SJSA1 (cell line): Measurements from ENCODE around the gene KCNC2. TPM values are rescaled to one million over a fixed set of nuclear protein-coding genes. Genes with fewer than 3 reads are reported as not detected.
A peak's percentile ranks its signal among the peaks of the same experiment; 100 is the strongest.
"Not testable (repeated sequence)": the region's sequence is repeated elsewhere in the genome, so short reads cannot be mapped to it uniquely, and the experiment has no call there.

Experiments
- DNase-seq, 2 experiments: peaks; one replicate each; pipeline ENCODE4 v3.0.0-alpha.2; 2015 to 2020; ENCODE audit warnings: low spot score in 2 of 2, low read depth in 1 of 2
- H3K27ac ChIP-seq: fragments of 250-450 bp; sonication (Bioruptor Pico); 2 replicates; pipeline ENCODE4 v1.5.1; 2020; ENCODE audit warnings: mild to moderate bottlenecking, moderate library complexity
- H3K27me3 ChIP-seq: fragments of 250-450 bp; sonication (Bioruptor Pico); replicated peaks from 2 replicates; pipeline ENCODE4 v1.5.1; 2020; ENCODE audit warnings: mild to moderate bottlenecking, moderate library complexity
- H3K36me3 ChIP-seq: fragments of 250-450 bp; sonication (Bioruptor Pico); 2 replicates; pipeline ENCODE4 v1.5.1; 2020; ENCODE audit warnings: mild to moderate bottlenecking
- H3K4me1 ChIP-seq: fragments of 250-450 bp; sonication (Bioruptor Pico); replicated peaks from 2 replicates; pipeline ENCODE4 v1.6.1; 2021; ENCODE audit warnings: mild to moderate bottlenecking
- H3K4me3 ChIP-seq: fragments of 250-450 bp; sonication (Bioruptor Pico); 2 replicates; pipeline ENCODE4 v1.5.1; 2020; ENCODE audit warnings: mild to moderate bottlenecking
- H3K9me3 ChIP-seq: fragments of 250-450 bp; sonication (Bioruptor Pico); replicated peaks from 2 replicates; pipeline ENCODE4 v1.5.1; 2020; ENCODE audit warnings: mild to moderate bottlenecking
- total RNA-seq: library from RNA; depleted of rRNA; stranded (reverse); fragments of >200 nt; shearing (Covaris generic); gene quantifications from 2 replicates; pipeline ENCODE4 v1.2.3, GENCODE V29; 2014

Gene KCNC2
- total RNA-seq, 1 experiment from 2014 or later: not detected

DNA sequence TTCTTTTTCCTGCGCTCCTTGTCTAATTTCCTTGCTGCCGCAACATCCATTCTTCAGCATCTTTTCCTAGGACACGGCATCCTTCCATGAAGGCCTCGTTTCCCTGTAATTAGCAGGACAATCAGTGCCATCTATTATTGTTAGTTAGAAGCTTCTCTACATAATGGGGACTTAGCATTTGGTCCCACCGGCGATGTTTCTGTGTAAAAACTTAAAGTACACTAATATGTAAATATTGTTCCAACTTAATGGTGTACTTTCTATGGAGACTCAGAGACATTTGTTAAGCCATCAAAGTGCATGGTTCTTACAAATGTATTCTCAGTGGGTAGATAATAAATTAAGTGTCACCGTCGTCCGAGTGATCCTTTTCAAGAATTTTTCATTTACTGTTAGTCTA is 17.4 kb downstream of the KCNC2 start:
- H3K9me3 ChIP-seq: no peaks in the 10 kb centered on the region; the same call in 1 of the 2 replicates
- no peak for DNase-seq
- H3K4me3 ChIP-seq: no peak overlapping the region
- no peaks in the 10 kb centered on the region for H3K4me1 ChIP-seq
- no peaks in the 10 kb centered on the region for H3K36me3 ChIP-seq
- H3K27me3 ChIP-seq: no peaks in the 10 kb centered on the region; the same call in 1 of the 2 replicates
- no peak overlapping the region for H3K27ac ChIP-seq

DNA sequence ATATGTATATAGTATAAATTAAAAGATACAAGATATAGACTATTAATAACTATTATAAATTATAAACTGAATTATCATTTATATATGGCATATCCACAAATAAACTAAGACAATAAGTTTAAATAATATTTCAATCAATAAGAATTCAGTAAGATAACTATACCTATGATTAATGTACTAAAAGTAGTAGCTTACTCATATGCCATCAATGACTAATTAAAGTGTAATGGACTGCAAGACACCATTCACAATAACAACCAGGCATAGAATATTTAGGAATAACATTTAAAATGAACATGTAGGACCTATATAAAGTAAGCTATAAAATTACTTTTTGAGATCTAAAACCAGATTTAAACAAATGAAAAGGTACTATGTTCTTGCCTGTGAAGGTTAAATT is 18.8 kb downstream of the KCNC2 start:
- Histone ChIP-seq H3K27me3 (no peaks in the 10 kb centered on the region; the same call in 1 of the 2 replicates), H3K4me3 (no peak overlapping the region), H3K4me1 (no peaks in the 10 kb centered on the region), H3K27ac (no peak overlapping the region), H3K9me3 (no peaks in the 10 kb centered on the region; the same call in 1 of the 2 replicates), H3K36me3 (no peaks in the 10 kb centered on the region)
- DNase-seq: no peak

GRCh38 chr12:75185881-75186280 is 23.8 kb downstream of the KCNC2 start:
- not testable (repeated sequence) for DNase-seq, H3K27me3 ChIP-seq, H3K4me3 ChIP-seq, H3K4me1 ChIP-seq, H3K36me3 ChIP-seq, H3K27ac ChIP-seq, H3K9me3 ChIP-seq

DNA sequence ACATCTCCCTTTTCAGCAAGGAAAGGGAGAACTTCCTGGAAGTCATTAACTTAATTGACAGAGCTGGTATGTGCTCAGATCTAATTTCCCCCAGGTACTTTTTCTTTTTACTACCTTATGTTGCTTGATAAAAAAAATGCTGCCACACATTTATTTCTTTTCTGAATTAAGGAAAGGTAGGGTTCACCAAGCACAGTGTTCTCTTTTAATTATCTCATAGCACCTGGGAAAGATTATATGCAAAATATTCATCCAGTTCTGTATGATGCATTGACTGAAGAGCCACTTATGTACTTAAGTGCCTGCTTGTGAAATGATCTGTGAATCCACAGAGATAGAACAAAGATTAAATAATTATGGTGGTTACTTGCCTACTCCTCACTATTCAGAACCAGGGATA is 25.1 kb downstream of the KCNC2 start:
- H3K4me1 ChIP-seq: no peaks in the 10 kb centered on the region
- no peaks in the 10 kb centered on the region for H3K9me3 ChIP-seq

DNA sequence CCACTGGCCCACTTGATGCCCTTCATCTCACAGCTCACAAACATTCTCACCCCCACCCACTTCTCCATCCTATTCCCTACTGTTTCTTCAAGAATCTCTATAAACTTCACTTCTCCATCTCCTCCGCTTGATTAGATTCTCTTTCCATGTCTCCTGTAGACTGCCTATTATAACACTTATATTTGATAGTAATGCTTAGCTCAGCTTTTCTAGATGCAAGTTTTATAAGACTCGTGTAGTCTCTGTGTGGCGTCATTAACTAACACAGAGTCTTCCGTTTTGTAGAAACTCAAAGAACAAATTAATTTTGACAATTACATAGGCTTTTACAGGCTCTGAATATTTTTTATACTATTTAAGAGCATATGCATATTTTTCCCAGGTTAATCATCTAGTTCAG is 25.7 kb downstream of the KCNC2 start:
- H3K36me3 ChIP-seq: no peaks in the 10 kb centered on the region
- no peak for DNase-seq
- no peaks in the 10 kb centered on the region for H3K4me1 ChIP-seq
- H3K27ac ChIP-seq: no peak overlapping the region
- H3K4me3 ChIP-seq: no peak overlapping the region
- H3K27me3 ChIP-seq: no peaks in the 10 kb centered on the region; the same call in 1 of the 2 replicates
- H3K9me3 ChIP-seq: no peaks in the 10 kb centered on the region

More for the DNA sequence above, 25.1 kb downstream of the KCNC2 start:
- DNase-seq: no peak
- H3K36me3 ChIP-seq: no peaks in the 10 kb centered on the region
- H3K4me3 ChIP-seq: no peak overlapping the region
- H3K27me3 ChIP-seq: no peaks in the 10 kb centered on the region; the same call in 1 of the 2 replicates
- H3K27ac ChIP-seq: no peak overlapping the region

DNA sequence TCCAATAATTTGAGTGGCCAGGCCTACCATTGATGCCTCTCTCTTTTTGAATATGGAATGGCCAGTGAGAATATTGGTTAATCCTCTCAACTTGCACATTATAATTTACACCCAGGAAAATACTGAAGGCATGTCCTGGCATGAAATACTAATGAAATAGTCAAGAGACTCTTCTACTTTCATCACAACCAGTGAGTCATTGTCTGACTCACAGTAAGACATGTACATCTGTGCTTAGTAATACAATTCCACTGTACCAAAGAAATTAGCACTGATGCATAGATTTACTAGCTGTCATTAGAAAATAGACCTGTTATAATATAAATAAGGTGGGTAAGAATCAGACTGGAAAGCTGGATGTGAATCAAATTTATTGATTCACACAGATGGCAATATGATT is 31.6 kb downstream of the KCNC2 start:
- H3K36me3 ChIP-seq: no peaks in the 10 kb centered on the region
- no peaks in the 10 kb centered on the region for H3K9me3 ChIP-seq
- no peak overlapping the region for H3K4me3 ChIP-seq
- H3K27me3 ChIP-seq: no peaks in the 10 kb centered on the region
- H3K27ac ChIP-seq: no peak overlapping the region
- peak in 1 of 2 experiments; percentile 25 for DNase-seq
- no peaks in the 10 kb centered on the region; the same call in 1 of the 2 replicates for H3K4me1 ChIP-seq

DNA sequence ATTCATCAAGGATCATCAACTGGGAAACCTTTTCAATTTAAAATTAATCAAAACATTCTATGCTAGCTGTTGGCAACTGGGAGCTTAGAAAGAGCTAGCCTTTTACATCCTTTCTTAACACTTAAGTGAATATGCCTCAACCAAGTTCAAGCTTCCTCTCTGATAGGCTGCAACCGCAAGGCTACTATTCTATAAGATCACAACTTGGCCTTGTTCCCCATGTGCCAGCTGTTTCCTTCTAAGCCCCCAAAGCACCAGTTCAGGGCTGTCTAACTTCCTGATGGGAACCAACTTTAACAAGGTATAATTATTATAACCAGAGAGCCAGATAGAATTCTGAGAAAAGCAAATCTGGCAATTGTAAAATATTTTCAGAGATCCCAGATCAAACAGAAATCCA is 37.0 kb downstream of the KCNC2 start:
- DNase-seq: no peak
- H3K9me3 ChIP-seq: no peaks in the 10 kb centered on the region
- H3K4me3 ChIP-seq: no peak overlapping the region
- H3K27me3 ChIP-seq: no peaks in the 10 kb centered on the region
- no peak overlapping the region for H3K27ac ChIP-seq
- no peaks in the 10 kb centered on the region; the same call in 1 of the 2 replicates for H3K4me1 ChIP-seq
- H3K36me3 ChIP-seq: no peaks in the 10 kb centered on the region

- Histone ChIP-seq H3K4me1 (no peaks in the 10 kb centered on the region), H3K27ac (no peak overlapping the region), H3K27me3 (0 out of 2 replicates have a peak, but pooled peaks cover 3% of the 10 kb centered on the region), H3K9me3 (no peaks in the 10 kb centered on the region), H3K4me3 (no peak overlapping the region), H3K36me3 (no peaks in the 10 kb centered on the region)
- DNase-seq: no peak
These were observed 38.9 kb downstream of the KCNC2 start for GRCh38 chr12:75170640-75171185.

GRCh38 chr12:75162845-75163244 is 46.8 kb downstream of the KCNC2 start:
- H3K4me1 ChIP-seq: no peaks in the 10 kb centered on the region
- H3K4me3 ChIP-seq: no peak overlapping the region
- DNase-seq: no peak
- no peaks in the 10 kb centered on the region for H3K36me3 ChIP-seq
- no peak overlapping the region for H3K27ac ChIP-seq
- H3K27me3 ChIP-seq: peaks cover 3% of the 10 kb centered on the region; the same call in 1 of the 2 replicates
- no peaks in the 10 kb centered on the region for H3K9me3 ChIP-seq

DNA sequence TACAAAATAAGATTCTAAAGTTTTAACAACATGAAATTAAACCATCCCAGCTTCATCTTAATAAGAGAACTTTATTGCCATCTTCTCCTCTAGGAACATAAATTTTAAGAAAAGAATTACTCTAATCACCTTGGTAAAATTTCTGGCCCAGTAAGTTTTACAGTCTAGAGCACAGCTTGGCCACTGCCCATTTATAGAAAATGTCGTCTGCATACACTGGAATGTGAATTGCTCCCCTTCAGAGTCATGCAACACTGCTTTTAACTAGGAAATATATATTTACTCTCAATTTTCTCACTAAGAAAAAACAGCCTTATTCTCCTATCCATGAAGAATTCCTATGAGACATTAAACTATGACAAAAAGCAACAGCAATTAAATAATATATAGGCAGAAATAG is 48.2 kb downstream of the KCNC2 start:
- no peaks in the 10 kb centered on the region; the same call in 1 of the 2 replicates for H3K27me3 ChIP-seq
- H3K27ac ChIP-seq: no peak overlapping the region
- no peaks in the 10 kb centered on the region for H3K36me3 ChIP-seq
- no peak for DNase-seq
- no peaks in the 10 kb centered on the region for H3K9me3 ChIP-seq
- no peaks in the 10 kb centered on the region for H3K4me1 ChIP-seq
- H3K4me3 ChIP-seq: no peak overlapping the region

DNA sequence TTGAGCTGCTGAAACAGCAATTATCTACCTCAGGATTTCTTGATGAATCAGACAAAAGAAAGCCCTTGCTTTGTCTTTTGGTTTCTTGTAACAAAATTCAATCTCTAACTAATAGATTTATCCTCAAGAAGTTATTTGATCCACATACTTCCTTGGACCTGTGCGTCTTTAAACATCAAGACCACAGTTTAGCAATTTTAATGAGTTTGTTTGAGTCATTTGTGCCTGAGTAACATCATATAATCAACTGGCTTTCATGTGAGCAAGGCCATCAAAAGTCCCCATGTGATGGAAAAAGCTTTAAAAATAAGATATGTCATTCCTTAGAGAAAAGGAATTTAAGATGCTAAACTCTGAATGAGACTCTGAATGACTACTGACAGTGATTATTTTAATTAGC is 52.3 kb downstream of the KCNC2 start:
- H3K9me3 ChIP-seq: no peaks in the 10 kb centered on the region
- H3K36me3 ChIP-seq: no peaks in the 10 kb centered on the region
- H3K4me3 ChIP-seq: no peak overlapping the region
- H3K27ac ChIP-seq: no peak overlapping the region
- no peaks in the 10 kb centered on the region; the same call in 1 of the 2 replicates for H3K27me3 ChIP-seq
- no peaks in the 10 kb centered on the region for H3K4me1 ChIP-seq
- DNase-seq: no peak

- no peak for DNase-seq
- no peaks in the 10 kb centered on the region for H3K4me1 ChIP-seq
These were observed 53.7 kb downstream of the KCNC2 start for GRCh38 chr12:75155962-75156361.

GRCh38 chr12:75154388-75154787 is 55.3 kb downstream of the KCNC2 start:
- H3K36me3 ChIP-seq: no peaks in the 10 kb centered on the region
- no peaks in the 10 kb centered on the region for H3K9me3 ChIP-seq
- no peak overlapping the region for H3K4me3 ChIP-seq
- H3K27ac ChIP-seq: no peak overlapping the region
- H3K27me3 ChIP-seq: no peaks in the 10 kb centered on the region; the same call in 1 of the 2 replicates
- DNase-seq: no peak
- no peaks in the 10 kb centered on the region for H3K4me1 ChIP-seq

More at GRCh38 chr12:75155962-75156361, 53.7 kb downstream of the KCNC2 start:
- Histone ChIP-seq H3K9me3 (no peaks in the 10 kb centered on the region), H3K27me3 (no peaks in the 10 kb centered on the region; the same call in 1 of the 2 replicates), H3K36me3 (no peaks in the 10 kb centered on the region), H3K27ac (no peak overlapping the region), H3K4me3 (no peak overlapping the region)

- Histone ChIP-seq H3K4me3 (no peak overlapping the region), H3K27ac (no peak overlapping the region), H3K9me3 (no peaks in the 10 kb centered on the region), H3K27me3 (no peaks in the 10 kb centered on the region), H3K4me1 (no peaks in the 10 kb centered on the region), H3K36me3 (no peaks in the 10 kb centered on the region)
- no peak for DNase-seq
These were observed 70.4 kb downstream of the KCNC2 start for GRCh38 chr12:75139196-75139595.

DNA sequence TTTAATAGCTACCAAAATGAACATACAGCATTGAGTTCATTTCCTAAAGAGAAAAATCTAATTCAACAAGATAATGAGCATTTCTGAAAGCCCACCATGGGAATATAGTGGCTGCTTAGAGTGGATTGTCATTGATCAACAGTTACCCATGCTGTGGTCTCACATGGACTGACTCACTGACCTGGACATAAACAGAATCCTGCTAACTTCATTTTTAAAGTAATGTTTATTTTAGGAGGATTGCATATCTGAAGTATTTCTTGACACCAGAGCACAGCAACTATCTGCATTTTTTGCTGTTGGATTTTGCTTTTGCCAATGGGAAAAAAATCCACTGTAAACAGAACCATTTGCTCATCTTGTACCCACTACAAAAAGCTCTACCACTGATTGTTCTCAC is 71.7 kb downstream of the KCNC2 start:
- no peaks in the 10 kb centered on the region for H3K36me3 ChIP-seq
- H3K4me1 ChIP-seq: no peaks in the 10 kb centered on the region
- DNase-seq: no peak
- H3K9me3 ChIP-seq: no peaks in the 10 kb centered on the region
- H3K4me3 ChIP-seq: no peak overlapping the region
- no peaks in the 10 kb centered on the region for H3K27me3 ChIP-seq
- no peak overlapping the region for H3K27ac ChIP-seq
